Breast epithelium (tissue), 3 donors: Measurements from ENCODE around the gene ATP2B2.

Experiments used
- POLR2A ChIP-seq: fragments of 450-650 bp; IDR thresholded peaks from one replicate; pipeline ENCODE4 v1.6.1; 2016; ENCODE audit warnings: antibody characterized with exemption, mild to moderate bottlenecking, moderate library complexity
- POLR2AphosphoS5 ChIP-seq, 3 donors: sonication (generic); formaldehyde crosslinking; IDR thresholded peaks; one replicate each; pipeline ENCODE4 v1.6.1; 2017; ENCODE audit warnings: antibody characterized with exemption in 3 of 3
- TF ChIP-seq, protein P1 (sequence below), 3 donors: fragments of 450-650 bp; IDR thresholded peaks; one replicate each; pipeline ENCODE4 v1.5.1; 2016 to 2017; ENCODE audit warnings: antibody characterized with exemption in 3 of 3, mild to moderate bottlenecking in 3 of 3, moderate library complexity in 3 of 3

DNA sequence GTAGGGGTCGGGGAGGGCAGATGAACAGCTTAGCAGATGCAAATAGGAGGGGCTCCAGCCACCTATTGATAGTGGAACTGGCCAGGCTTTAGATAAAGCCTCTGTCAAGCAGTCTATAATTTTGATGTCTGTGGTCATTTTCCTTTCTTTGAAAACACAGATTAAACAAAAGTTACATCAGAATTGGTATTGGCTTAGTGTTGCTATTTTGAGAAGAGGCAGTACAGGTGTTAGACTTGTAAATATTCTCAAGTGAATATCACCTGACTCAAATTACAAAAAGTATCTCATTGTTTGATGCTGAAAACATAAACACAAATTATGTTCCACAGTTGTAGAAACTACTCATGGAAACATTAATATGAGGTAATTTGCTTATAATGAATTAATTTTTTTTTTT lies 230.8 kb downstream of the ATP2B2 start:
- TF ChIP-seq, protein P1, sequence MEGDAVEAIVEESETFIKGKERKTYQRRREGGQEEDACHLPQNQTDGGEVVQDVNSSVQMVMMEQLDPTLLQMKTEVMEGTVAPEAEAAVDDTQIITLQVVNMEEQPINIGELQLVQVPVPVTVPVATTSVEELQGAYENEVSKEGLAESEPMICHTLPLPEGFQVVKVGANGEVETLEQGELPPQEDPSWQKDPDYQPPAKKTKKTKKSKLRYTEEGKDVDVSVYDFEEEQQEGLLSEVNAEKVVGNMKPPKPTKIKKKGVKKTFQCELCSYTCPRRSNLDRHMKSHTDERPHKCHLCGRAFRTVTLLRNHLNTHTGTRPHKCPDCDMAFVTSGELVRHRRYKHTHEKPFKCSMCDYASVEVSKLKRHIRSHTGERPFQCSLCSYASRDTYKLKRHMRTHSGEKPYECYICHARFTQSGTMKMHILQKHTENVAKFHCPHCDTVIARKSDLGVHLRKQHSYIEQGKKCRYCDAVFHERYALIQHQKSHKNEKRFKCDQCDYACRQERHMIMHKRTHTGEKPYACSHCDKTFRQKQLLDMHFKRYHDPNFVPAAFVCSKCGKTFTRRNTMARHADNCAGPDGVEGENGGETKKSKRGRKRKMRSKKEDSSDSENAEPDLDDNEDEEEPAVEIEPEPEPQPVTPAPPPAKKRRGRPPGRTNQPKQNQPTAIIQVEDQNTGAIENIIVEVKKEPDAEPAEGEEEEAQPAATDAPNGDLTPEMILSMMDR (IDR thresholded peaks at IDR 0.05), result no peak
- TF ChIP-seq POLR2A (no peak), POLR2AphosphoS5 (IDR thresholded peaks at IDR 0.05) (no peak)
